Common myeloid progenitor, CD34-positive (primary cell): ENCODE data around the gene TGFBRAP1.
A peak's percentile ranks its signal among the peaks of the same experiment; 100 is the strongest.

Experiments
- CTCF ChIA-PET: fragments of 350-600 bp; sonication (Branson Sonifier 250); formaldehyde crosslinking; loops from one replicate; lab custom pipeline; 2021; ENCODE audit warnings: antibody characterized with exemption; lab: Charles Lee
- POLR2A ChIA-PET: fragments of 350-600 bp; sonication (Branson Sonifier 250); formaldehyde crosslinking; loops from one replicate; lab custom pipeline; 2021; ENCODE audit warnings: antibody characterized with exemption; lab: Charles Lee
- DNase-seq, 3 donors: peaks; one replicate each; pipeline versions ENCODE4 v3.0.0 to v3.0.0-alpha.2; 2013
- H3K27ac ChIP-seq, 2 experiments: 1 replicate in 1 of 2; 2 replicates in 1 of 2; pipeline ENCODE4 v1.7.0; 2013; ENCODE audit warnings: inconsistent platforms in 2 of 2, low read length in 2 of 2, mild to moderate bottlenecking in 2 of 2, low read depth in 1 of 2, moderate library complexity in 1 of 2; ENCODE audit not compliant: severe bottlenecking in 2 of 2, insufficient read depth in 1 of 2, poor library complexity in 1 of 2
- H3K27me3 ChIP-seq, 5 experiments: replicated peaks in 2 of 5; 1 replicate in 3 of 5; 2 replicates in 2 of 5; pipeline versions ENCODE4 v1.6.1 to v1.7.0; 2013; ENCODE audit warnings: low read length in 4 of 5, mild to moderate bottlenecking in 2 of 5, moderate library complexity in 2 of 5, inconsistent platforms in 1 of 5; ENCODE audit not compliant: insufficient read depth in 5 of 5, control insufficient read depth in 4 of 5
- H3K36me3 ChIP-seq, 4 experiments: 1 replicate in 2 of 4; 2 replicates in 2 of 4; pipeline versions ENCODE4 v1.6.1 to v1.7.0; 2013; ENCODE audit warnings: low read length in 3 of 4, control low read depth in 1 of 4, mild to moderate bottlenecking in 1 of 4; ENCODE audit not compliant: control insufficient read depth in 4 of 4, insufficient read depth in 4 of 4
- H3K4me1 ChIP-seq, 4 experiments: 1 replicate in 3 of 4; 2 replicates in 1 of 4; pipeline versions ENCODE4 v1.6.1 to v1.7.1; 2013; ENCODE audit warnings: low read length in 3 of 4, mild to moderate bottlenecking in 3 of 4, control low read depth in 1 of 4, inconsistent platforms in 1 of 4, moderate library complexity in 1 of 4; ENCODE audit not compliant: control insufficient read depth in 4 of 4, insufficient read depth in 4 of 4; ENCODE audit errors: control extremely low read depth in 1 of 4
- H3K4me3 ChIP-seq, 7 experiments: 1 replicate in 4 of 7; 2 replicates in 3 of 7; pipeline versions ENCODE4 v1.5.1 to v1.7.0; 2013; ENCODE audit warnings: mild to moderate bottlenecking in 7 of 7, low read length in 6 of 7, moderate library complexity in 6 of 7, inconsistent platforms in 2 of 7, low read depth in 2 of 7, control low read depth in 1 of 7; ENCODE audit not compliant: insufficient read depth in 4 of 7, control insufficient read depth in 1 of 7; ENCODE audit errors: extremely low read depth in 1 of 7
- H3K9me3 ChIP-seq, 5 experiments: 1 replicate in 4 of 5; 2 replicates in 1 of 5; pipeline versions ENCODE4 v1.6.1 to v1.7.1; 2013; ENCODE audit warnings: low read length in 4 of 5, mild to moderate bottlenecking in 2 of 5, inconsistent platforms in 1 of 5, low read depth in 1 of 5, moderate library complexity in 1 of 5; ENCODE audit not compliant: control insufficient read depth in 4 of 5, insufficient read depth in 2 of 5; ENCODE audit errors: control extremely low read depth in 1 of 5
- WGBS: methylation state at CpG from one replicate; pipeline ENCODE4 v1.1.5; 2013; ENCODE audit not compliant: insufficient coverage; 5-methylcytosine and 5-hydroxymethylcytosine counted together

The TGFBRAP1 gene

GRCh38 chr2:105375001-105375561, 45.5 kb upstream of the TGFBRAP1 start:
- H3K36me3 ChIP-seq: peaks cover 0 to 26% (median 8%) of the 10 kb centered on the region in 4 experiments
- no peaks in the 10 kb centered on the region for H3K27me3 ChIP-seq
- no peak overlapping the region for H3K27ac ChIP-seq
- CTCF ChIA-PET: interaction anchor here (1.3 to 1.7 kb wide), 4 partner anchors 9 to 148 kb away, joined by 3 to 5 read pairs (median 4); no protein-coding TSS in a partner anchor
- H3K4me1 ChIP-seq: peaks cover 2 to 23% (median 7%) of the 10 kb centered on the region in 4 experiments
- DNase-seq: no peak
- POLR2A ChIA-PET: no interaction called here
- H3K4me3 ChIP-seq: no peak overlapping the region
- WGBS: 88% methylated on average over 12 of the region's 15 CpGs
- no peaks in the 10 kb centered on the region for H3K9me3 ChIP-seq

DNA sequence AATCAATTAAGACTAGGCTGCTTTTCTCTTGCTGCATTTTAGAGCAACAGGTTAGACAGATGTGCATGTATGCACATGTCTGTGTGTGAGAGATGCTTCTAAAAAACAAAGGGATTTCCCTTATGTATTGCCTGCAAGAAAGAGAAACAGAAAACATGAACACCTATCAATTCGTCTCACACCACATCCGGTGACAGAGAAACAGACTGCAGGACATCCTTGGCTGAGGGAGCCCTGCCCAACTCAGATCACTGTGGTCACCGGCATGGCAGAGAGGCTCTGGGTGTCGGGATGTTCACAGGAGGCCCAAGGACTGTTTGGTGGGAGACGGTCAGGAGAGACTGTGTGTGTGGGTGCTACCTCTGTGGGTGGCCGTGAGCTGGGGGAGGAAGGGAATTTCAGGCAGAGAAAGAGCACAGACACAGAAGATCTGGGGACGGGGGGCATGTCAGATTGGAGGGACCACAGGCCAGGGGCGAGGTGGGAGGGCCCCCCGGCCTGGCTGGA, 44.4 kb upstream of the TGFBRAP1 start:
- Histone ChIP-seq H3K27me3 (no peaks in the 10 kb centered on the region), H3K4me3 (no peak overlapping the region), H3K36me3 (peaks cover 0 to 26% (median 8%) of the 10 kb centered on the region in 4 experiments), H3K4me1 (peaks cover 0 to 18% (median 0%) of the 10 kb centered on the region in 4 experiments), H3K27ac (no peak overlapping the region), H3K9me3 (no peaks in the 10 kb centered on the region)
- CTCF ChIA-PET: interaction anchor here (3.8 kb wide), 1 partner anchor 147 kb away, joined by 53 read pairs; no protein-coding TSS in a partner anchor
- WGBS: 98% methylated on average over 5 of the region's 9 CpGs
- DNase-seq: no peak
- POLR2A ChIA-PET: no interaction called here

- ChIA-PET CTCF (interaction anchor here (1.8 to 3.8 kb wide), 3 partner anchors 40 to 147 kb away, joined by 5 to 53 read pairs (median 6); no protein-coding TSS in a partner anchor), POLR2A (no interaction called here)
- Histone ChIP-seq H3K36me3 (peaks cover 0 to 26% (median 8%) of the 10 kb centered on the region in 4 experiments), H3K4me3 (no peak overlapping the region), H3K9me3 (no peaks in the 10 kb centered on the region), H3K27me3 (no peaks in the 10 kb centered on the region), H3K27ac (no peak overlapping the region), H3K4me1 (peaks cover 0 to 12% (median 0%) of the 10 kb centered on the region in 4 experiments)
- no peak for DNase-seq
- WGBS: 91% methylated on average over 9 of the region's 9 CpGs
Observed at GRCh38 chr2:105373344-105373781, 43.8 kb upstream of the TGFBRAP1 start.

DNA sequence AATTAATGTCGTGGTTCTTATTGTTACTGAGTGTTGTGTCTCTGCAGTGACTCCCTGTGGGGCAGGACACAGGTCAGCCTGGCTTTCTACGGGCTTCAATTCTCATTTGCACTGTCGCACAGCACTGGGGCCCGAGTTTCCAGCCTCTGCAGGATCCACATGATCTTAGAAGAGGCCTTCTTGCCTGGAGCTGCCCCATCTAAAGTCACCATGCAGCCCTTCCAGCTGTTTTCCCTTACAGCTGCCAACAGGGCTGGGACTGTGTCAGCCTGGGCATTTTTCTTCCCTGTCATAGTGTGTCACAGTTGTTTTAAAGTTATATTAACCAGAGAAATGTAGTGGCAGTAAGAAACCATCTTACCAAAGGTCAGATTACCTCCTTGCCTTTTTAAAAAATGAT, 42.3 kb upstream of the TGFBRAP1 start:
- Histone ChIP-seq H3K27me3 (no peaks in the 10 kb centered on the region), H3K4me1 (peaks cover 0 to 6% (median 0%) of the 10 kb centered on the region in 4 experiments), H3K36me3 (peaks cover 0 to 30% (median 9%) of the 10 kb centered on the region in 4 experiments), H3K27ac (no peak overlapping the region), H3K4me3 (no peak overlapping the region), H3K9me3 (no peaks in the 10 kb centered on the region)
- 91% methylated on average over 4 of the region's 4 CpGs for WGBS
- ChIA-PET CTCF (interaction anchor here (0.9 to 3.8 kb wide), 8 partner anchors 10 to 338 kb away, joined by 3 to 53 read pairs (median 6); no protein-coding TSS in a partner anchor), POLR2A (no interaction called here)
- no peak for DNase-seq

GRCh38 chr2:105371156-105371555, 41.6 kb upstream of the TGFBRAP1 start:
- H3K36me3 ChIP-seq: peaks cover 0 to 31% (median 10%) of the 10 kb centered on the region in 4 experiments
- H3K4me1 ChIP-seq: peaks cover 0 to 6% (median 0%) of the 10 kb centered on the region in 4 experiments
- ChIA-PET CTCF (interaction anchor here (0.9 to 3.8 kb wide), 6 partner anchors 24 to 339 kb away, joined by 3 to 53 read pairs (median 6); no protein-coding TSS in a partner anchor), POLR2A (no interaction called here)
- H3K4me3 ChIP-seq: no peak overlapping the region
- 96% methylated on average over 8 of the region's 10 CpGs for WGBS
- no peaks in the 10 kb centered on the region for H3K9me3 ChIP-seq
- no peak for DNase-seq
- H3K27ac ChIP-seq: no peak overlapping the region
- no peaks in the 10 kb centered on the region for H3K27me3 ChIP-seq

DNA sequence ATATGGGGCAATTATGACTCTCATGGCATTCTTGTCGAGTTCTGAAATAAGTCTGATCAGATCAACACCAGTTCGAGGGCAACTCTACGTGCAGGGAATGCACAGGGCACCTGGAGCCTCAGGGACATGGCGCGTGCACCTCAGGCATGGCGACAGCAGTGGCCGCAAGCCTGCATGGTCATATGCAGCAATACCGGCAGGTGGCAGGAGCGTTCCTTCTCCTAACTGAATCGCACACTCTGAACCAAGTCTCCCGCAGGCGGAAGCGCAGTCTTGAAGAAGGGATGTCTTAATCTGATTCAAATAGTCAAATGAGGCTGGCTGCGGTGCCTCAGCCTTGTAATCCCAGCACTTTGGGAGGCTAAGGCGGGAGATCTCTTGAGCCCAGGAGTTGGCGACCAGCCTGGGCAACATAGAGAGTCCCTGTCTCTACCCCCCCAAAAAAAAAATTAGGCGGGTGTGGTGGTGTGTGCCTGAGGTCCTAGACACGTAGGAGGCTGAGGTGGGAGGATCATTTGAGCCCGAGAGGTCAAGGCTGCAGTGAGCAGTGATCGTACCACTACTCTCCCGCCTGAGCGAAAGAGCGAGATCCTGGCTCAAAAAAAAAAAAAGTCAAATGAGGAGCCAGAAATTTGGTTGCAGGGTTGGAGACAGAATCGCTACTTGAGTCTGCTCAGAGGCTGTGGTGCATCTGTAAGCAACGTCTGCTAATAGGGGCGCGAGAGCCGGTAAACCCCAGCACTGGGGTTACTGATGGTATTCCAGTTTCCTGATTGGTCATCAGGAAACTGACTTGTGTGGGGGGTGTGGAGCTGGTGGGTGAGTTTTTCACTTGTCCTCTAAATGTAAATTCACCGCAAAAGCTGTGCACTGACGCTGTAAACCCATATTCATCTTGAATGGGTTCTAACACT, 40.5 kb upstream of the TGFBRAP1 start:
- 49% methylated on average over 26 of the region's 30 CpGs for WGBS
- Histone ChIP-seq H3K27ac (no peak overlapping the region), H3K9me3 (no peaks in the 10 kb centered on the region), H3K4me1 (peaks cover 0 to 6% (median 0%) of the 10 kb centered on the region in 4 experiments), H3K4me3 (no peak overlapping the region), H3K36me3 (peaks cover 0 to 30% (median 12%) of the 10 kb centered on the region in 4 experiments), H3K27me3 (no peaks in the 10 kb centered on the region)
- ChIA-PET CTCF (interaction anchor here (0.6 to 8.4 kb wide), 21 partner anchors 20 to 177 kb away, joined by 3 to 149 read pairs (median 4); partner anchors contain the start of gene FHL2), POLR2A (no interaction called here)
- peak; percentile 88 to 95 (median 93) for DNase-seq
